NB4 (cell line): ENCODE data around the gene SRSF4.

Source experiments
- DNase-seq: peaks from one replicate; pipeline ENCODE4 v3.0.0; 2010; ENCODE audit warnings: low read depth
- H3K4me3 ChIP-seq: one replicate; pipeline ENCODE4 v1.5.1; 2011; ENCODE audit warnings: mild to moderate bottlenecking, low read depth, low read length, moderate library complexity
- MYC ChIP-seq: IDR thresholded peaks from 2 replicates; pipeline ENCODE4 v1.6.1; 2011; ENCODE audit warnings: low read depth, low read length
- POLR2A ChIP-seq: IDR thresholded peaks from 2 replicates; pipeline ENCODE4 v1.6.1; 2011; ENCODE audit warnings: mild to moderate bottlenecking; ENCODE audit not compliant: insufficient read length; ENCODE audit errors: extremely low read depth
- TF ChIP-seq, protein P1 (sequence below): IDR thresholded peaks from 2 replicates; pipeline ENCODE4 v1.6.1; 2011; ENCODE audit warnings: low read depth, low read length
- TF ChIP-seq, protein P2 (sequence below): IDR thresholded peaks from one replicate; pipeline ENCODE4 v1.5.1; 2012; ENCODE audit warnings: low read depth, low read length

Gene SRSF4

DNA sequence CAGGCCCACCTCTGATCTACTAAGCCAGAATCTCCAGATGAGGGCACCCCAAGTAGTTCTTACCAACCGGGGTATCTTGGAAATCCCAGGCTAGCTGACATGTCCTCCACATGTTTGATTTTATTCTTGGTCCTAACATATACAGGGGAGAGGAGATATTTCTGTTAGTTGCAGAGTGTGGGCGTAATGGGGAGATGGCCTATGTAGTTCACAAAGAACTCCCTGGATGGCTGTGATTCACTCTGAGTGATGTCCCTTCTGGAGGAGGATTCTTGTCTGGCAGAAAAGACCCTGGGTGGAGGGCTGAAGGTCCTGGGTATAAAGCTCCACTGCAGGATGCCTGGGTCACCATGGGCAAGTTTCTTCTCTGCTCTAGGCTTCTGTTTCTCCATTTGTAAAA, 35.9 kb upstream of the SRSF4 start:
- DNase-seq, result no peak
- TF ChIP-seq MYC, result no peak
- TF ChIP-seq, protein P1, sequence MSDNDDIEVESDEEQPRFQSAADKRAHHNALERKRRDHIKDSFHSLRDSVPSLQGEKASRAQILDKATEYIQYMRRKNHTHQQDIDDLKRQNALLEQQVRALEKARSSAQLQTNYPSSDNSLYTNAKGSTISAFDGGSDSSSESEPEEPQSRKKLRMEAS, result no peak
- TF ChIP-seq, protein P2, sequence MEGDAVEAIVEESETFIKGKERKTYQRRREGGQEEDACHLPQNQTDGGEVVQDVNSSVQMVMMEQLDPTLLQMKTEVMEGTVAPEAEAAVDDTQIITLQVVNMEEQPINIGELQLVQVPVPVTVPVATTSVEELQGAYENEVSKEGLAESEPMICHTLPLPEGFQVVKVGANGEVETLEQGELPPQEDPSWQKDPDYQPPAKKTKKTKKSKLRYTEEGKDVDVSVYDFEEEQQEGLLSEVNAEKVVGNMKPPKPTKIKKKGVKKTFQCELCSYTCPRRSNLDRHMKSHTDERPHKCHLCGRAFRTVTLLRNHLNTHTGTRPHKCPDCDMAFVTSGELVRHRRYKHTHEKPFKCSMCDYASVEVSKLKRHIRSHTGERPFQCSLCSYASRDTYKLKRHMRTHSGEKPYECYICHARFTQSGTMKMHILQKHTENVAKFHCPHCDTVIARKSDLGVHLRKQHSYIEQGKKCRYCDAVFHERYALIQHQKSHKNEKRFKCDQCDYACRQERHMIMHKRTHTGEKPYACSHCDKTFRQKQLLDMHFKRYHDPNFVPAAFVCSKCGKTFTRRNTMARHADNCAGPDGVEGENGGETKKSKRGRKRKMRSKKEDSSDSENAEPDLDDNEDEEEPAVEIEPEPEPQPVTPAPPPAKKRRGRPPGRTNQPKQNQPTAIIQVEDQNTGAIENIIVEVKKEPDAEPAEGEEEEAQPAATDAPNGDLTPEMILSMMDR, result no peak
- no peak for TF ChIP-seq POLR2A
- H3K4me3 ChIP-seq, result no peak overlapping the region

DNA sequence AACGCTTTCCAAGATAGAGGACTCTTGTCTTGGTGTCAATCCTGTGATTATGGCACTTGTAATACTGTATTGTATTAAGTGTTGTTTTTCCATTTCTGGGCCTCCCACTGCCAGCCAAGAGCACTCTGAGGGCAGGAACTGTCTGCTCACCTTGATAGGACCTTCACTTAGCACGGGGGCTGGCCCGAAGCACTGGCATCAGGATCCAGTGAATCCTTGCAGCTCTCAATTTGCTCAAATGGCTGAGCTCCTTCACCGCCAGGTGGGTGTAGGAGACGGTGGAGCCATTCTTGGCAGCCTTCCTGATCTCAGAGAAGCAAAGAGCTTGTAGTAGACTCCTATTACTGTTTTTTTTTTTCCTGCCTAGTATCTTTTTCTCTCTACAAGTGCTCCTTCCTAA, 31.4 kb upstream of the SRSF4 start:
- H3K4me3 ChIP-seq, result no peak overlapping the region
- TF ChIP-seq MYC (no peak), POLR2A (no peak)
- TF ChIP-seq, protein P1, result no peak
- TF ChIP-seq, protein P2, result no peak
- DNase-seq, result no peak

DNA sequence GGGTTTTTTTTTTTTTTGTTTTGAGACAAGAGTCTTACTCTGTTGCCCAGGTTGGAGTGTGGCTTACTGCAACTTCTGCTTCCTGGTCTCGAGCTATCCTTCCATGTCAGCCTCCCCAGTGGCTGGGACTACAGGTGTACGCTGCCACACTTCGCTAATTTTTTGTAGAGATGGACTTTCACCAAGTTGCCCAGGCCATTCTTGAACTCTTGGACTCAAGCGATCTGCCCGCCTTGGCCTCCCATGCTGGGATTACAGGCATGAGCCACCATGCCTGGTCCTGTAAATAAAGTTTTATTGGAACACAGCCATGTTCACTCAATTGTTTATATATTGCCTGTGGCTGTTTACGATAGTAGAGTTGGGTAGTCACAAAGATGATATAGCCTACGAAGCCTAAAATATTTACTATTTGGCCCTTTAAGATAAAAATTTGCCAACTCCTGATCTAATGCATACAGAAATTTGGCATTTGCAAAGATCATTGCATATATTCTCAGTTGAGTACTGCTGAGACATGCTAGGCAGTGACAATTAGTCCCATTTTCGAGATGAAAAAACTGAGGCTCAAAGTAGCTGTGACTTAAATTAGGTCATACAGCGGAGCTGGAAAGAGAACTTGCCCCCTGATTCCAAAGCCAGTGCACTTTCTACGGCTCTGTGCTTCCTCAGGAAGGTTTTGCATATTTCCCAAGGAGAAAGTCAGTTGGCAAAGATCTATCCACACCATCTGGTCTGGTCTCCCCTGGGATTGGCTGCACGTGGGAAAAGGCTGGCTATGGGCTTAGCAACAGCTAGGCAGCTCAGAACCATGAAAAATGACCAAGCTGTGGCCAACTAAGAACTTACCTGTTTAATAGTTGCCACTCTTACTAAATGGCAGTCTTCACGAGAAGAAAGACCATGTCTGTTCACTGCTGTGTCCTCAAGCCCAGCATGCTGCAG, 29.7 kb upstream of the SRSF4 start:
- no peak overlapping the region for H3K4me3 ChIP-seq
- TF ChIP-seq MYC, result no peak
- DNase-seq, result no peak

DNA sequence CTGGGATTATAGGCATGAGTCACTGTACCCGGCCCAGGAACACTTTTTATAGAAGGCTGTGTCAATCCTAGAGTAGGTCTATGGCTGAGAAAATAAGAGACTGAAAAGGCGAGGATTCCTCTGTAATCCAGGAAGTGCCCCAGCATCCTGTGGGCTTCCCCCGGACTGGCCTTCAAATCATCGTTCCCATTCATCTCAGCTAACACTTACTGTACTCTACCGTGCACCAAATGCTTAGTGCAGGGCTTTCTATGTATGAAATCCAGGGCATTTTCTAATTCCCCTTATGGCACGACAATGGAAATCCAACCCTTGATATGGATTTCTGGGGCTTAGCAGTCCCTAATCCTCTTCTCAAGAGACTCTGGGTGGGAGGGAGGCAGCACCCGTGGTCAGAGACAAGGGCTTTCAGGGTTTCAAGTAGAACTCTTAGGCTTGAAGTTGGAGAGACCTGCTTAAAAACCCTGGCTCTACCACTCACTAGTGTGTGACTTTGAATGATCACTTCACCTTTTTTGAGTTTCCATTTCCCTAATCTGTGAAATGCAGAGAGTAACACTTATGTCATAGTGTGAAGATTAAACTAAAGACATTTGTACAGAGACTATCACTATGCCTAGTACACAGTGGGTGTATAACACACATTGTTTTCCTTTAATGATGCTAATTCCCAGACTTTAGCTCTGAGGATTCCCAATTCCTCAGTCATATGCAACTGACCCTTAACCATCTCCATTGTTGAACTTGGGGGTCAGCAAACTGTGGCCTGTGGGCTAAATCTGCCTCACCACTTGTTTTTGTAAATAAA, 28.8 kb upstream of the SRSF4 start:
- TF ChIP-seq, protein P2, result no peak
- TF ChIP-seq, protein P1, result no peak
- TF ChIP-seq MYC, result no peak
- TF ChIP-seq POLR2A, result no peak
- no peak overlapping the region for H3K4me3 ChIP-seq
- no peak for DNase-seq

DNA sequence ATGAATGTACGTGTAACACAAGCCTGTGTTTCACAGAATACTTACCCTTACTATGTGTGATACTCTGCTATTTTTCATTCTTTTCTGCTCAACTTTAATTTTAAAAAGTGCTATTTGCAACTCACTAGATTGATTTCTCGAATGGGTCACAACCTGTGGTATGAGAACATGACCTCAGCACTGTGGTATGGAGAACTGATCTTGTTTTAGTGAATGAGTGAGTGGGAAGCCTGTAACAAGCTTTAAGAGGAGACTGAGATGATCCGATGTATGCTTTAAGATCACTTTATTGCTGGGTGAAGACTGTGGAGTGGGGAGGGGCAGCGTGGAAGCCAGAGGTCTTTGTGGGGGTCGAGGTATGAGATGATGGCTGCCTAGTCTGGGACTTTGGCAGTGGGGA, 27.5 kb upstream of the SRSF4 start:
- no peak for DNase-seq
- no peak overlapping the region for H3K4me3 ChIP-seq
- no peak for TF ChIP-seq MYC

DNA sequence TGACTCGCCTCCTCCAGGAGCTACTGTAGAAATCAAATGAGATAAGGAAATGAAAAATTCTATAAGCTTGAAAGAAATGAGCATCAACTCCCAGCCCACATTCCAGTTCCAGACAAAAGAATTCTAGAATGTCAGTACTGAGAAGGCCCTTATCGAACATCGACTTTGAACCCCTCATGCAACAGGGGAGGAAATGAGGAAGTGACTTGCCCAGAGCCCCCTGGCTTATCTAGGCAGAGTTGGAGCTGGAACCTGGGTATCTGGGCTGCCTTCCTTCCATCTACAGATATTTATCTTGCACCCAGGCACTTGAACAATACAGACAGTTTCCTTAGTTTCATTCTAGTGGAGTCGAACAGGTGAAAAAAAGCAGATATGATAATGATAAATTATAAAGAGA, 26.7 kb upstream of the SRSF4 start:
- DNase-seq, result no peak
- no peak overlapping the region for H3K4me3 ChIP-seq
- TF ChIP-seq MYC (no peak), POLR2A (no peak)
- TF ChIP-seq, protein P2, result no peak
- TF ChIP-seq, protein P1, result no peak
